DOHH2 (cell line): ENCODE measurements around the gene PYM1.
"Not testable (repeated sequence)": the region's sequence is repeated elsewhere in the genome, so short reads cannot be mapped to it uniquely, and the experiment has no call there.

ENCODE experiments used
- EZH2phosphoT487 ChIP-seq: fragments of 200-600 bp; sonication (generic); IDR thresholded peaks from 2 replicates; pipeline ENCODE4 v1.6.1; 2017; ENCODE audit warnings: borderline replicate concordance, mild to moderate bottlenecking, antibody characterized with exemption, low read length, moderate library complexity, mixed read lengths
- TF ChIP-seq, protein P1 (sequence below): fragments of 200-600 bp; sonication (generic); IDR thresholded peaks from one replicate; pipeline ENCODE4 v1.5.1; 2014; ENCODE audit warnings: antibody characterized with exemption, mild to moderate bottlenecking, low read depth, low read length; ENCODE audit not compliant: poor library complexity, severe bottlenecking

DNA sequence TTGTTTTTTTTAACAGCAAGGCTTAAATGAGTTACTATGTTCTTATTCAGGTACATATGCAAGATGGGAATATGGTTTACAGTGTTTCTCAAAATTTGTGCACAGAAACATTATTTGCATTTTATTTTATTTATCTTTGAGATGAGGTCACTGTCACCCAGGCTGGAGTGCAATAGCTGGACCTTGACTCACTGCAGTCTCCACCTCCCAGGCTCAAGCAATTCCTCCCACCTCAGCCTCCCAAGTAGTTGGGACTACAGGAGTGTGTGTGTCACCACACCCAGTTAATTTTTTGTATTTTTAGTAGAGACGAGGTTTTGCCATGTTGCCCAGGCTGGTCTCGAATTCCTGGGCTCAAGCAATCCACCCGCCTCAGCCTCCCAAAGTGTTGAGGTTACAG lies 8.7 kb downstream of the PYM1 start:
- TF ChIP-seq, protein P1, sequence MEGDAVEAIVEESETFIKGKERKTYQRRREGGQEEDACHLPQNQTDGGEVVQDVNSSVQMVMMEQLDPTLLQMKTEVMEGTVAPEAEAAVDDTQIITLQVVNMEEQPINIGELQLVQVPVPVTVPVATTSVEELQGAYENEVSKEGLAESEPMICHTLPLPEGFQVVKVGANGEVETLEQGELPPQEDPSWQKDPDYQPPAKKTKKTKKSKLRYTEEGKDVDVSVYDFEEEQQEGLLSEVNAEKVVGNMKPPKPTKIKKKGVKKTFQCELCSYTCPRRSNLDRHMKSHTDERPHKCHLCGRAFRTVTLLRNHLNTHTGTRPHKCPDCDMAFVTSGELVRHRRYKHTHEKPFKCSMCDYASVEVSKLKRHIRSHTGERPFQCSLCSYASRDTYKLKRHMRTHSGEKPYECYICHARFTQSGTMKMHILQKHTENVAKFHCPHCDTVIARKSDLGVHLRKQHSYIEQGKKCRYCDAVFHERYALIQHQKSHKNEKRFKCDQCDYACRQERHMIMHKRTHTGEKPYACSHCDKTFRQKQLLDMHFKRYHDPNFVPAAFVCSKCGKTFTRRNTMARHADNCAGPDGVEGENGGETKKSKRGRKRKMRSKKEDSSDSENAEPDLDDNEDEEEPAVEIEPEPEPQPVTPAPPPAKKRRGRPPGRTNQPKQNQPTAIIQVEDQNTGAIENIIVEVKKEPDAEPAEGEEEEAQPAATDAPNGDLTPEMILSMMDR, result not testable (repeated sequence)
- not testable (repeated sequence) for TF ChIP-seq EZH2phosphoT487
